Endothelial cell of umbilical vein (primary cell): Measurements from ENCODE around the gene CD34. TPM values are rescaled to one million over a fixed set of nuclear protein-coding genes. Genes with fewer than 3 reads are reported as not detected.

Experiments used
- BruUV-seq: library from RNA; stranded (reverse); fragments of 400-500 nt; replicated peaks from 2 replicates; lab custom pipeline; 2021; lab: Mats Ljungman, UMichigan
- CTCF ChIA-PET: fragments of 300-600, 350-600 bp; sonication (Branson Sonifier 250); formaldehyde crosslinking; loops from one replicate; lab custom pipeline; 2021; ENCODE audit warnings: antibody characterized with exemption, inconsistent platforms; lab: Charles Lee
- POLR2A ChIA-PET: fragments of 300-600, 350-600 bp; sonication (Branson Sonifier 250); formaldehyde crosslinking; loops from one replicate; lab custom pipeline; 2021; ENCODE audit warnings: antibody characterized with exemption, inconsistent platforms; lab: Charles Lee
- DNase-seq: peaks from one replicate; pipeline ENCODE4 v3.0.0-alpha.2; 2011; ENCODE audit warnings: low read depth, low spot score
- FAIRE-seq: peaks from 2 replicates; lab custom pipeline; 2011; peaks lifted over from hg19 to GRCh38; lab: Jason Lieb, UNC
- H2AFZ ChIP-seq: 2 replicates; pipeline ENCODE4 v1.6.0; 2012; ENCODE audit warnings: low read depth, low read length, control low read depth, inconsistent platforms
- H3K27ac ChIP-seq: 2 replicates; pipeline ENCODE4 v1.5.1; 2011; ENCODE audit warnings: low read depth, mild to moderate bottlenecking, control low read depth, low read length, moderate library complexity; ENCODE audit not compliant: insufficient read depth
- H3K27me3 ChIP-seq, 2 experiments: 2 replicates each; pipeline versions ENCODE4 v1.6.0 to v1.6.1; 2011; ENCODE audit warnings: low read length in 2 of 2, mixed read lengths in 1 of 2; ENCODE audit not compliant: control insufficient read depth in 2 of 2, insufficient read depth in 2 of 2
- H3K36me3 ChIP-seq, 2 experiments: 2 replicates in 1 of 2; 3 replicates in 1 of 2; pipeline ENCODE4 v1.5.1; 2011; ENCODE audit warnings: low read length in 2 of 2, mild to moderate bottlenecking in 1 of 2, moderate library complexity in 1 of 2; ENCODE audit not compliant: control insufficient read depth in 2 of 2, insufficient read depth in 2 of 2; ENCODE audit errors: extremely low read depth in 1 of 2
- H3K4me1 ChIP-seq: 3 replicates; pipeline ENCODE4 v1.5.1; 2011; ENCODE audit warnings: mild to moderate bottlenecking, low read length; ENCODE audit not compliant: control insufficient read depth, insufficient read depth; ENCODE audit errors: extremely low read depth
- H3K4me2 ChIP-seq: 2 replicates; pipeline ENCODE4 v1.6.1; 2011; ENCODE audit warnings: low read length, control low read depth, mixed read lengths; ENCODE audit not compliant: insufficient read depth
- H3K4me3 ChIP-seq, 3 experiments: fragments of 200-600 bp in 1 of 3; sonication (generic), shearing (Covaris generic) in 1 of 3; replicated peaks in 1 of 3; 2 replicates each; pipeline ENCODE4 v1.5.1; 2011 to 2016; ENCODE audit warnings: control low read depth in 3 of 3, low read length in 3 of 3, mild to moderate bottlenecking in 2 of 3, inconsistent platforms in 1 of 3, low read depth in 1 of 3, moderate library complexity in 1 of 3; ENCODE audit not compliant: insufficient read depth in 1 of 3
- H3K79me2 ChIP-seq: 2 replicates; pipeline ENCODE4 v1.6.0; 2012; ENCODE audit warnings: low read length, inconsistent platforms; ENCODE audit not compliant: control insufficient read depth, insufficient read depth
- H3K9ac ChIP-seq: replicated peaks from 2 replicates; pipeline ENCODE3; 2011; ENCODE audit warnings: low read length, control low read depth; ENCODE audit not compliant: insufficient read depth; ENCODE audit errors: extremely low read depth
- H3K9me1 ChIP-seq: replicated peaks from 3 replicates; pipeline ENCODE4 v1.6.0; 2011; ENCODE audit warnings: mild to moderate bottlenecking, low read length; ENCODE audit not compliant: control insufficient read depth, insufficient read depth; ENCODE audit errors: extremely low read depth
- H3K9me3 ChIP-seq: replicated peaks from 2 replicates; pipeline ENCODE4 v1.5.1; 2012; ENCODE audit warnings: low read length, inconsistent platforms; ENCODE audit not compliant: control insufficient read depth, insufficient read depth
- H4K20me1 ChIP-seq: replicated peaks from 2 replicates; pipeline ENCODE3; 2011; ENCODE audit warnings: mild to moderate bottlenecking, low read length; ENCODE audit not compliant: control insufficient read depth, insufficient read depth; ENCODE audit errors: extremely low read depth
- EZH2 ChIP-seq: IDR thresholded peaks from 2 replicates; pipeline ENCODE4 v1.6.1; 2012; ENCODE audit warnings: borderline replicate concordance, low read depth, mild to moderate bottlenecking, moderate library complexity, low read length, inconsistent platforms; ENCODE audit not compliant: severe bottlenecking
- FOS ChIP-seq: IDR thresholded peaks from 2 replicates; pipeline ENCODE4 v1.6.1; 2011; ENCODE audit warnings: mild to moderate bottlenecking, low read length, moderate library complexity, borderline replicate concordance; ENCODE audit not compliant: insufficient read depth
- GATA2 ChIP-seq: IDR thresholded peaks from 2 replicates; pipeline ENCODE4 v1.7.0; 2011; ENCODE audit warnings: low read depth, mild to moderate bottlenecking, moderate library complexity, mixed read lengths, low read length; ENCODE audit not compliant: insufficient read length, insufficient read depth
- JUN ChIP-seq: IDR thresholded peaks from 2 replicates; pipeline ENCODE4 v1.6.1; 2011; ENCODE audit warnings: borderline replicate concordance, low read depth; ENCODE audit not compliant: insufficient read length, insufficient read depth
- MYC ChIP-seq: IDR thresholded peaks from one replicate; pipeline ENCODE4 v1.6.1; 2011; ENCODE audit warnings: mild to moderate bottlenecking, low read depth, low read length
- POLR2A ChIP-seq: IDR thresholded peaks from 2 replicates; pipeline ENCODE4 v1.6.1; 2012; ENCODE audit warnings: low read depth, mild to moderate bottlenecking, control low read depth, low read length
- POLR2AphosphoS5 ChIP-seq: IDR thresholded peaks from 2 replicates; pipeline ENCODE4 v1.6.1; 2012; ENCODE audit warnings: low read depth, mild to moderate bottlenecking, control low read depth, low read length, moderate library complexity; ENCODE audit not compliant: insufficient read depth
- dilution Hi-C: fragments of 300-500 bp; cut with MboI; formaldehyde crosslinking; loops from one replicate; pipeline ENCODE4 v1.15.0; 2019; ENCODE audit warnings: low sequenced_read_pairs; ENCODE audit not compliant: extremely low pct_ligation_motif_present
- intact Hi-C: fragments of 100-400 bp; cut with micrococcal nuclease; formaldehyde crosslinking; loops from one replicate; pipeline ENCODE4 v1.10.0; 2022
- polyA plus RNA-seq, 4 experiments: library from polyadenylated mRNA; depleted of rRNA in 3 of 4; stranded (reverse) in 3 of 4; unstranded in 1 of 4; fragments of >200 nt; gene quantifications; 2 replicates each; pipeline versions ENCODE4 v1.2.1 to v1.2.3, GENCODE V29; 2011 to 2012; ENCODE audit warnings: missing spikeins in 1 of 4
- total RNA-seq: library from RNA; stranded (reverse); gene quantifications from 2 replicates; pipeline ENCODE4 v1.2.3, GENCODE V29; 2021
- TF ChIP-seq, protein P1 (sequence below): IDR thresholded peaks from 2 replicates; pipeline ENCODE4 v1.6.1; 2011; ENCODE audit not compliant: insufficient read depth, insufficient read length
- TF ChIP-seq, protein P2 (sequence below), 2 donors: IDR thresholded peaks; 1 replicate in 1 of 2; 2 replicates in 1 of 2; pipeline ENCODE4 v1.5.1; 2011; ENCODE audit warnings: low read length in 2 of 2, mild to moderate bottlenecking in 2 of 2, moderate library complexity in 2 of 2, control low read depth in 1 of 2, inconsistent platforms in 1 of 2, low read depth in 1 of 2; ENCODE audit not compliant: insufficient read depth in 1 of 2; ENCODE audit errors: extremely low read depth in 1 of 2

The CD34 gene
- total and polyA plus RNA-seq, 2 donors (not counting 3 experiments of a cell fraction or from before 2014, with no cell fraction given), result 102 to 174 TPM

DNA sequence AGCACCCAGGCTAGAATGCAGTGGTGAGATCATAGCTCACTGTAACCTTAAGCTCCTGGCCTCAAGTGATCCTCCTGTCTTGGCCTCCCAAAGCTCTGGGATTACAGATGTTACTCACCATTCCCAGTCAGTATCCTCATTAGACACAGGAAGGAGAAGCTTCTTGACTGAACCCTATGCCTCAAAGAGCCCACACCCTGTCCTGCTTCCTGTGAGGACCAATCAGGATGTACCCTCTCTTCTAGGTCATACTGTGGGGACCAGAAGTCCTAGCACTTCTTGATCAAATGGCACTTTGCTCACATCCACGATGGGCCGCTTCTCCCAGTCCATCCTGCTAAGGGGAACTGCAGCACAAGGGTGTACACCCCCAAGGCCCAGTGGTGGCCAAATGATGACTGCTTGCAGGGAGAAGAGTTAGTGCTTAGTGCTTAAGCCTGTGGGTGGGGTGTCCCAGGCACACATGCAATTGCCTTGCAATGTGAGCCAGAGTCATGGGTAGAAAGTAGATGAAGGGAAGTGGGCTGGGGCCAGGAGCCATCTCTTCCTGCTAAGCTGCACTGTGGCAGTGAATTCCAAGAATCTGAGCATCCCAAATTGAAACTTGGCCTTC lies 9.8 kb downstream of the CD34 start:
- no peak for DNase-seq
- no peak overlapping the region for H3K4me2 ChIP-seq
- no peaks in the 10 kb centered on the region for H3K9me1 ChIP-seq
- no TSS peak for BruUV-seq
- H3K79me2 ChIP-seq, result no peaks in the 10 kb centered on the region
- no peaks in the 10 kb centered on the region for H3K36me3 ChIP-seq
- no peaks in the 10 kb centered on the region for H3K9me3 ChIP-seq
- H3K9ac ChIP-seq, result no peak overlapping the region
- ChIA-PET CTCF (interaction anchor here (1.2 to 12.1 kb wide), 3 partner anchors 15 to 62 kb away, joined by 3 to 301 read pairs (median 130); no protein-coding TSS in a partner anchor), POLR2A (no interaction called here)
- intact Hi-C loops (no loop called here), dilution Hi-C loops (no loop called here)
- no peaks in the 10 kb centered on the region for H4K20me1 ChIP-seq
- no peak overlapping the region for H3K27ac ChIP-seq
- no peak for FAIRE-seq
- TF ChIP-seq EZH2 (no peak), POLR2AphosphoS5 (no peak), JUN (no peak), GATA2 (no peak)
- H2AFZ ChIP-seq, result no peak overlapping the region
- H3K4me1 ChIP-seq, result peaks cover 2% of the 10 kb centered on the region
- no peak overlapping the region for H3K4me3 ChIP-seq
- no peaks in the 10 kb centered on the region for H3K27me3 ChIP-seq

DNA sequence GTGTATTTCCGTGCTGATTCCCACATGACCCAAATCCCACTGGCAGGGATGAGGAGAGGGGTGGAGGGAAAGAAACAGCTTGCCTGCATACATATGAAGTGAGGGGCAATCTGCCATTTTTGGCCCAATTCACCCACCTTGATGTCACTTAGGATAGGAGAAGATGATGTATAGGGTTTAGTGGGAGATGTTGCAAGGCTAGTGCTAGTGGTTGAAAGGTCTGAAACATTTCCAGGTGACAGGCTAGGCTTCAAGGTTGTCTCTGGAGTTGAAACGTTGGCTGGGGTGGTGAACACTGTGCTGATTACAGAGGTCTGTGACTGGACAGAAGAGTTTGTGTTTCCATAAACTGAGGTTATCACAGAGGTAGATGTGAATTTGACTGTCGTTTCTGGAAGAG lies 12.1 kb downstream of the CD34 start:
- Histone ChIP-seq H3K4me1 (no peaks in the 10 kb centered on the region), H3K27me3 (no peaks in the 10 kb centered on the region), H3K4me3 (no peak overlapping the region), H3K4me2 (no peak overlapping the region), H3K79me2 (no peaks in the 10 kb centered on the region), H3K27ac (no peak overlapping the region), H4K20me1 (no peaks in the 10 kb centered on the region), H3K9ac (no peak overlapping the region), H3K36me3 (no peaks in the 10 kb centered on the region), H2AFZ (no peak overlapping the region), H3K9me1 (no peaks in the 10 kb centered on the region), H3K9me3 (no peaks in the 10 kb centered on the region)
- ChIA-PET POLR2A (no interaction called here), CTCF (interaction anchor here (0.6 to 12.1 kb wide), 8 partner anchors 9 to 86 kb away, joined by 3 to 301 read pairs (median 10); no protein-coding TSS in a partner anchor)
- intact Hi-C loops, result no loop called here
- TF ChIP-seq POLR2AphosphoS5, result no peak
- TF ChIP-seq MYC, result no peak
- no peak for TF ChIP-seq EZH2
- no peak for TF ChIP-seq JUN
- TF ChIP-seq, protein P1, sequence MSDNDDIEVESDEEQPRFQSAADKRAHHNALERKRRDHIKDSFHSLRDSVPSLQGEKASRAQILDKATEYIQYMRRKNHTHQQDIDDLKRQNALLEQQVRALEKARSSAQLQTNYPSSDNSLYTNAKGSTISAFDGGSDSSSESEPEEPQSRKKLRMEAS, result no peak
- no peak for TF ChIP-seq POLR2A
- TF ChIP-seq, protein P2, sequence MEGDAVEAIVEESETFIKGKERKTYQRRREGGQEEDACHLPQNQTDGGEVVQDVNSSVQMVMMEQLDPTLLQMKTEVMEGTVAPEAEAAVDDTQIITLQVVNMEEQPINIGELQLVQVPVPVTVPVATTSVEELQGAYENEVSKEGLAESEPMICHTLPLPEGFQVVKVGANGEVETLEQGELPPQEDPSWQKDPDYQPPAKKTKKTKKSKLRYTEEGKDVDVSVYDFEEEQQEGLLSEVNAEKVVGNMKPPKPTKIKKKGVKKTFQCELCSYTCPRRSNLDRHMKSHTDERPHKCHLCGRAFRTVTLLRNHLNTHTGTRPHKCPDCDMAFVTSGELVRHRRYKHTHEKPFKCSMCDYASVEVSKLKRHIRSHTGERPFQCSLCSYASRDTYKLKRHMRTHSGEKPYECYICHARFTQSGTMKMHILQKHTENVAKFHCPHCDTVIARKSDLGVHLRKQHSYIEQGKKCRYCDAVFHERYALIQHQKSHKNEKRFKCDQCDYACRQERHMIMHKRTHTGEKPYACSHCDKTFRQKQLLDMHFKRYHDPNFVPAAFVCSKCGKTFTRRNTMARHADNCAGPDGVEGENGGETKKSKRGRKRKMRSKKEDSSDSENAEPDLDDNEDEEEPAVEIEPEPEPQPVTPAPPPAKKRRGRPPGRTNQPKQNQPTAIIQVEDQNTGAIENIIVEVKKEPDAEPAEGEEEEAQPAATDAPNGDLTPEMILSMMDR (IDR thresholded peaks at IDR 0.05; ENCODE audit: extremely low read depth in 1 of 2, insufficient read depth in 1 of 2, low read depth in 1 of 2, low read length in 2 of 2), result no peak
- TF ChIP-seq FOS, result no peak
- no peak for TF ChIP-seq GATA2
- dilution Hi-C loops, result no loop called here
- no peak for FAIRE-seq
- BruUV-seq, result TSS peak; percentile 41
- DNase-seq, result no peak
